ENCODE results near the gene PIK3R2.

Gene PIK3R2

GRCh38 chr19:18135712-18136584, 17.0 kb upstream of the PIK3R2 start:
- TF ChIP-seq REST (IDR thresholded peaks at IDR 0.05; ENCODE audit: low read depth) (no peak), RAD21 (IDR thresholded peaks at IDR 0.05; ENCODE audit: low read depth) (no peak), MAX (IDR thresholded peaks at IDR 0.05) (no peak), CREB1 (IDR thresholded peaks at IDR 0.05; ENCODE audit: low read depth) (no peak), YY1 (IDR thresholded peaks at IDR 0.05; ENCODE audit: low read depth) (no peak), TAF1 (IDR thresholded peaks at IDR 0.05; ENCODE audit: low read depth) (no peak), EGR1 (IDR thresholded peaks at IDR 0.05) (no peak), ZBTB7A (IDR thresholded peaks at IDR 0.05; ENCODE audit: low read depth) (no peak), NFIC (IDR thresholded peaks at IDR 0.05) (no peak), FOXM1 (IDR thresholded peaks at IDR 0.05; ENCODE audit: borderline replicate concordance, low read depth) (no peak), TCF12 (IDR thresholded peaks at IDR 0.05; ENCODE audit: low read depth) (no peak), EP300 (IDR thresholded peaks at IDR 0.05; ENCODE audit: borderline replicate concordance) (no peak), USF1 (IDR thresholded peaks at IDR 0.05) (no peak), TEAD4 (IDR thresholded peaks at IDR 0.05) (no peak), CEBPB (IDR thresholded peaks at IDR 0.05) (no peak)

GRCh38 chr19:18137242-18137641, 15.7 kb upstream of the PIK3R2 start:
- no peak for TF ChIP-seq USF1 (IDR thresholded peaks at IDR 0.05)
- no peak for TF ChIP-seq EGR1 (IDR thresholded peaks at IDR 0.05)
- TF ChIP-seq MAX (IDR thresholded peaks at IDR 0.05) = no peak
- no peak for TF ChIP-seq REST (IDR thresholded peaks at IDR 0.05; ENCODE audit: low read depth)
- no peak for TF ChIP-seq CREB1 (IDR thresholded peaks at IDR 0.05; ENCODE audit: low read depth)
- no peak for TF ChIP-seq RAD21 (IDR thresholded peaks at IDR 0.05; ENCODE audit: low read depth)
- no peak for TF ChIP-seq TEAD4 (IDR thresholded peaks at IDR 0.05)
- no peak for TF ChIP-seq CEBPB (IDR thresholded peaks at IDR 0.05)
- TF ChIP-seq FOXM1 (IDR thresholded peaks at IDR 0.05; ENCODE audit: borderline replicate concordance, low read depth) = no peak
- TF ChIP-seq YY1 (IDR thresholded peaks at IDR 0.05; ENCODE audit: low read depth) = no peak
- TF ChIP-seq EP300 (IDR thresholded peaks at IDR 0.05; ENCODE audit: borderline replicate concordance) = no peak
- no peak for TF ChIP-seq TAF1 (IDR thresholded peaks at IDR 0.05; ENCODE audit: low read depth)
- TF ChIP-seq NFIC (IDR thresholded peaks at IDR 0.05) = no peak

- TF ChIP-seq CEBPB (IDR thresholded peaks at IDR 0.05) (no peak), EGR1 (IDR thresholded peaks at IDR 0.05) (no peak), RAD21 (IDR thresholded peaks at IDR 0.05; ENCODE audit: low read depth) (no peak), ZBTB7A (IDR thresholded peaks at IDR 0.05; ENCODE audit: low read depth) (no peak)
These were observed 15.2 kb upstream of the PIK3R2 start for GRCh38 chr19:18137657-18138339.

GRCh38 chr19:18140473-18140872, 12.5 kb upstream of the PIK3R2 start:
- no peak for TF ChIP-seq FOXM1 (IDR thresholded peaks at IDR 0.05; ENCODE audit: borderline replicate concordance, low read depth)
- no peak for TF ChIP-seq REST (IDR thresholded peaks at IDR 0.05; ENCODE audit: low read depth)
- TF ChIP-seq EP300 (IDR thresholded peaks at IDR 0.05; ENCODE audit: borderline replicate concordance) = no peak
- no peak for TF ChIP-seq EGR1 (IDR thresholded peaks at IDR 0.05)
- no peak for TF ChIP-seq TEAD4 (IDR thresholded peaks at IDR 0.05)
- no peak for TF ChIP-seq TAF1 (IDR thresholded peaks at IDR 0.05; ENCODE audit: low read depth)
- TF ChIP-seq CEBPB (IDR thresholded peaks at IDR 0.05) = no peak
- no peak for TF ChIP-seq TCF12 (IDR thresholded peaks at IDR 0.05; ENCODE audit: low read depth)
- no peak for TF ChIP-seq NFIC (IDR thresholded peaks at IDR 0.05)
- TF ChIP-seq MAX (IDR thresholded peaks at IDR 0.05) = no peak
- TF ChIP-seq ZBTB7A (IDR thresholded peaks at IDR 0.05; ENCODE audit: low read depth) = no peak
- no peak for TF ChIP-seq CREB1 (IDR thresholded peaks at IDR 0.05; ENCODE audit: low read depth)
- no peak for TF ChIP-seq YY1 (IDR thresholded peaks at IDR 0.05; ENCODE audit: low read depth)
- no peak for TF ChIP-seq USF1 (IDR thresholded peaks at IDR 0.05)
- TF ChIP-seq RAD21 (IDR thresholded peaks at IDR 0.05; ENCODE audit: low read depth) = no peak
